Endothelial cell of umbilical vein (primary cell): ENCODE measurements around the gene PAGE2B. TPM values are rescaled to one million over a fixed set of nuclear protein-coding genes. Genes with fewer than 3 reads are reported as not detected.

Source experiments
- BruUV-seq: library from RNA; stranded (reverse); fragments of 400-500 nt; replicated peaks from 2 replicates; lab custom pipeline; 2021; lab: Mats Ljungman, UMichigan
- CTCF ChIA-PET: fragments of 300-600, 350-600 bp; sonication (Branson Sonifier 250); formaldehyde crosslinking; loops from one replicate; lab custom pipeline; 2021; ENCODE audit warnings: antibody characterized with exemption, inconsistent platforms; lab: Charles Lee
- POLR2A ChIA-PET: fragments of 300-600, 350-600 bp; sonication (Branson Sonifier 250); formaldehyde crosslinking; loops from one replicate; lab custom pipeline; 2021; ENCODE audit warnings: antibody characterized with exemption, inconsistent platforms; lab: Charles Lee
- DNase-seq: peaks from one replicate; pipeline ENCODE4 v3.0.0-alpha.2; 2011; ENCODE audit warnings: low read depth, low spot score
- FAIRE-seq: peaks from 2 replicates; lab custom pipeline; 2011; peaks lifted over from hg19 to GRCh38; lab: Jason Lieb, UNC
- H2AFZ ChIP-seq: 2 replicates; pipeline ENCODE4 v1.6.0; 2012; ENCODE audit warnings: low read depth, low read length, control low read depth, inconsistent platforms
- H3K27ac ChIP-seq: 2 replicates; pipeline ENCODE4 v1.5.1; 2011; ENCODE audit warnings: low read depth, mild to moderate bottlenecking, control low read depth, low read length, moderate library complexity; ENCODE audit not compliant: insufficient read depth
- H3K27me3 ChIP-seq, 2 experiments: 2 replicates each; pipeline versions ENCODE4 v1.6.0 to v1.6.1; 2011; ENCODE audit warnings: low read length in 2 of 2, mixed read lengths in 1 of 2; ENCODE audit not compliant: control insufficient read depth in 2 of 2, insufficient read depth in 2 of 2
- H3K36me3 ChIP-seq, 2 experiments: 2 replicates in 1 of 2; 3 replicates in 1 of 2; pipeline ENCODE4 v1.5.1; 2011; ENCODE audit warnings: low read length in 2 of 2, mild to moderate bottlenecking in 1 of 2, moderate library complexity in 1 of 2; ENCODE audit not compliant: control insufficient read depth in 2 of 2, insufficient read depth in 2 of 2; ENCODE audit errors: extremely low read depth in 1 of 2
- H3K4me1 ChIP-seq: 3 replicates; pipeline ENCODE4 v1.5.1; 2011; ENCODE audit warnings: mild to moderate bottlenecking, low read length; ENCODE audit not compliant: control insufficient read depth, insufficient read depth; ENCODE audit errors: extremely low read depth
- H3K4me2 ChIP-seq: 2 replicates; pipeline ENCODE4 v1.6.1; 2011; ENCODE audit warnings: low read length, control low read depth, mixed read lengths; ENCODE audit not compliant: insufficient read depth
- H3K4me3 ChIP-seq, 3 experiments: fragments of 200-600 bp in 1 of 3; sonication (generic), shearing (Covaris generic) in 1 of 3; replicated peaks in 1 of 3; 2 replicates each; pipeline ENCODE4 v1.5.1; 2011 to 2016; ENCODE audit warnings: control low read depth in 3 of 3, low read length in 3 of 3, mild to moderate bottlenecking in 2 of 3, inconsistent platforms in 1 of 3, low read depth in 1 of 3, moderate library complexity in 1 of 3; ENCODE audit not compliant: insufficient read depth in 1 of 3
- H3K79me2 ChIP-seq: 2 replicates; pipeline ENCODE4 v1.6.0; 2012; ENCODE audit warnings: low read length, inconsistent platforms; ENCODE audit not compliant: control insufficient read depth, insufficient read depth
- H3K9ac ChIP-seq: replicated peaks from 2 replicates; pipeline ENCODE3; 2011; ENCODE audit warnings: low read length, control low read depth; ENCODE audit not compliant: insufficient read depth; ENCODE audit errors: extremely low read depth
- H3K9me1 ChIP-seq: replicated peaks from 3 replicates; pipeline ENCODE4 v1.6.0; 2011; ENCODE audit warnings: mild to moderate bottlenecking, low read length; ENCODE audit not compliant: control insufficient read depth, insufficient read depth; ENCODE audit errors: extremely low read depth
- H3K9me3 ChIP-seq: replicated peaks from 2 replicates; pipeline ENCODE4 v1.5.1; 2012; ENCODE audit warnings: low read length, inconsistent platforms; ENCODE audit not compliant: control insufficient read depth, insufficient read depth
- H4K20me1 ChIP-seq: replicated peaks from 2 replicates; pipeline ENCODE3; 2011; ENCODE audit warnings: mild to moderate bottlenecking, low read length; ENCODE audit not compliant: control insufficient read depth, insufficient read depth; ENCODE audit errors: extremely low read depth
- EZH2 ChIP-seq: IDR thresholded peaks from 2 replicates; pipeline ENCODE4 v1.6.1; 2012; ENCODE audit warnings: borderline replicate concordance, low read depth, mild to moderate bottlenecking, moderate library complexity, low read length, inconsistent platforms; ENCODE audit not compliant: severe bottlenecking
- FOS ChIP-seq: IDR thresholded peaks from 2 replicates; pipeline ENCODE4 v1.6.1; 2011; ENCODE audit warnings: mild to moderate bottlenecking, low read length, moderate library complexity, borderline replicate concordance; ENCODE audit not compliant: insufficient read depth
- GATA2 ChIP-seq: IDR thresholded peaks from 2 replicates; pipeline ENCODE4 v1.7.0; 2011; ENCODE audit warnings: low read depth, mild to moderate bottlenecking, moderate library complexity, mixed read lengths, low read length; ENCODE audit not compliant: insufficient read length, insufficient read depth
- JUN ChIP-seq: IDR thresholded peaks from 2 replicates; pipeline ENCODE4 v1.6.1; 2011; ENCODE audit warnings: borderline replicate concordance, low read depth; ENCODE audit not compliant: insufficient read length, insufficient read depth
- MYC ChIP-seq: IDR thresholded peaks from one replicate; pipeline ENCODE4 v1.6.1; 2011; ENCODE audit warnings: mild to moderate bottlenecking, low read depth, low read length
- POLR2A ChIP-seq: IDR thresholded peaks from 2 replicates; pipeline ENCODE4 v1.6.1; 2012; ENCODE audit warnings: low read depth, mild to moderate bottlenecking, control low read depth, low read length
- POLR2AphosphoS5 ChIP-seq: IDR thresholded peaks from 2 replicates; pipeline ENCODE4 v1.6.1; 2012; ENCODE audit warnings: low read depth, mild to moderate bottlenecking, control low read depth, low read length, moderate library complexity; ENCODE audit not compliant: insufficient read depth
- dilution Hi-C: fragments of 300-500 bp; cut with MboI; formaldehyde crosslinking; loops from one replicate; pipeline ENCODE4 v1.15.0; 2019; ENCODE audit warnings: low sequenced_read_pairs; ENCODE audit not compliant: extremely low pct_ligation_motif_present
- intact Hi-C: fragments of 100-400 bp; cut with micrococcal nuclease; formaldehyde crosslinking; loops from one replicate; pipeline ENCODE4 v1.10.0; 2022
- polyA plus RNA-seq, 4 experiments: library from polyadenylated mRNA; depleted of rRNA in 3 of 4; stranded (reverse) in 3 of 4; unstranded in 1 of 4; fragments of >200 nt; gene quantifications; 2 replicates each; pipeline versions ENCODE4 v1.2.1 to v1.2.3, GENCODE V29; 2011 to 2012; ENCODE audit warnings: missing spikeins in 1 of 4
- total RNA-seq: library from RNA; stranded (reverse); gene quantifications from 2 replicates; pipeline ENCODE4 v1.2.3, GENCODE V29; 2021
- TF ChIP-seq, protein P1 (sequence below), 2 donors: IDR thresholded peaks; 1 replicate in 1 of 2; 2 replicates in 1 of 2; pipeline ENCODE4 v1.5.1; 2011; ENCODE audit warnings: low read length in 2 of 2, mild to moderate bottlenecking in 2 of 2, moderate library complexity in 2 of 2, control low read depth in 1 of 2, inconsistent platforms in 1 of 2, low read depth in 1 of 2; ENCODE audit not compliant: insufficient read depth in 1 of 2; ENCODE audit errors: extremely low read depth in 1 of 2
- TF ChIP-seq, protein P2 (sequence below): IDR thresholded peaks from 2 replicates; pipeline ENCODE4 v1.6.1; 2011; ENCODE audit not compliant: insufficient read depth, insufficient read length

The PAGE2B gene
- total and polyA plus RNA-seq, 2 donors (not counting 3 experiments of a cell fraction or from before 2014, with no cell fraction given): not detected

DNA sequence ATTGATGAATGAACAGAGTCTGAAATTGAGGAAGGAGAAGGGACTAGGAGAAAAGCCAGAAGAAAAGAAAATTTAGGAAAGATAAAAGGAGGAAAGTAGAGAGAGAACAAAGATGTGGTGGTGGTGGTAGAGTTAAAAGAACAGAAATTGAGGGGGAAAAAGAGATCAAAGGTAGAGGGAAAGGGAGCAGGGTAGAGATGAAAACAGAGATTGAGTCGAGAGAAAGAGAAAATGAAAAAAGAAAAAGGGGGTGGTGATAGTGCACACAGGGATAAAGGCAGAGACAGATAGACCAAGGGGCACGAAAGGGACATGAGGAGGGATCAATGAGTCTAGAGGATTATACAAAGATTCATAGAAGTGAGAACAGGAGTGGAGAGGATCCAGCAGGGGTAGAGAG is 48.0 kb upstream of the PAGE2B start:
- no TSS peak for BruUV-seq
- Histone ChIP-seq H3K4me2 (no peak overlapping the region), H3K79me2 (no peaks in the 10 kb centered on the region), H3K9me3 (no peaks in the 10 kb centered on the region), H3K9ac (no peak overlapping the region), H3K9me1 (no peaks in the 10 kb centered on the region), H2AFZ (no peak overlapping the region), H3K27ac (no peak overlapping the region), H3K4me1 (no peaks in the 10 kb centered on the region), H4K20me1 (no peaks in the 10 kb centered on the region), H3K36me3 (no peaks in the 10 kb centered on the region), H3K27me3 (peaks cover 0 to 2% of the 10 kb centered on the region in 2 experiments), H3K4me3 (no peak overlapping the region)
- TF ChIP-seq GATA2 (no peak), JUN (no peak), FOS (no peak), MYC (no peak), EZH2 (no peak), POLR2A (no peak), POLR2AphosphoS5 (no peak)
- TF ChIP-seq, protein P1, sequence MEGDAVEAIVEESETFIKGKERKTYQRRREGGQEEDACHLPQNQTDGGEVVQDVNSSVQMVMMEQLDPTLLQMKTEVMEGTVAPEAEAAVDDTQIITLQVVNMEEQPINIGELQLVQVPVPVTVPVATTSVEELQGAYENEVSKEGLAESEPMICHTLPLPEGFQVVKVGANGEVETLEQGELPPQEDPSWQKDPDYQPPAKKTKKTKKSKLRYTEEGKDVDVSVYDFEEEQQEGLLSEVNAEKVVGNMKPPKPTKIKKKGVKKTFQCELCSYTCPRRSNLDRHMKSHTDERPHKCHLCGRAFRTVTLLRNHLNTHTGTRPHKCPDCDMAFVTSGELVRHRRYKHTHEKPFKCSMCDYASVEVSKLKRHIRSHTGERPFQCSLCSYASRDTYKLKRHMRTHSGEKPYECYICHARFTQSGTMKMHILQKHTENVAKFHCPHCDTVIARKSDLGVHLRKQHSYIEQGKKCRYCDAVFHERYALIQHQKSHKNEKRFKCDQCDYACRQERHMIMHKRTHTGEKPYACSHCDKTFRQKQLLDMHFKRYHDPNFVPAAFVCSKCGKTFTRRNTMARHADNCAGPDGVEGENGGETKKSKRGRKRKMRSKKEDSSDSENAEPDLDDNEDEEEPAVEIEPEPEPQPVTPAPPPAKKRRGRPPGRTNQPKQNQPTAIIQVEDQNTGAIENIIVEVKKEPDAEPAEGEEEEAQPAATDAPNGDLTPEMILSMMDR (IDR thresholded peaks at IDR 0.05; ENCODE audit: extremely low read depth in 1 of 2, insufficient read depth in 1 of 2, low read depth in 1 of 2, low read length in 2 of 2): no peak
- TF ChIP-seq, protein P2, sequence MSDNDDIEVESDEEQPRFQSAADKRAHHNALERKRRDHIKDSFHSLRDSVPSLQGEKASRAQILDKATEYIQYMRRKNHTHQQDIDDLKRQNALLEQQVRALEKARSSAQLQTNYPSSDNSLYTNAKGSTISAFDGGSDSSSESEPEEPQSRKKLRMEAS: no peak
- dilution Hi-C loops: no loop called here
- intact Hi-C loops: no loop called here
- POLR2A ChIA-PET: no interaction called here
- no peak for DNase-seq
- CTCF ChIA-PET: no interaction called here
- FAIRE-seq: no peak
